NCI-H128 (cell line): ENCODE measurements around the gene BBS5.
A peak's percentile ranks its signal among the peaks of the same experiment; 100 is the strongest.
"Not testable (repeated sequence)": the region's sequence is repeated elsewhere in the genome, so short reads cannot be mapped to it uniquely, and the experiment has no call there.

Experiments used
- DNase-seq: peaks from one replicate; lab custom pipeline; 2025; ENCODE audit not compliant: unreplicated experiment; lab: John Stamatoyannopoulos, UW

BBS5 gene

GRCh38 chr2:169485650-169486138 lies 6.4 kb downstream of the BBS5 start:
- DNase-seq: no peak

GRCh38 chr2:169486487-169486886 lies 7.2 kb downstream of the BBS5 start:
- DNase-seq: no peak

GRCh38 chr2:169490834-169491233 lies 11.5 kb downstream of the BBS5 start:
- DNase-seq: no peak

GRCh38 chr2:169491378-169491777 lies 12.1 kb downstream of the BBS5 start:
- no peak for DNase-seq

- no peak for DNase-seq
Measured at GRCh38 chr2:169493360-169493759, 14.1 kb downstream of the BBS5 start.

- DNase-seq: no peak
Measured at GRCh38 chr2:169495310-169495928, 16.1 kb downstream of the BBS5 start.

GRCh38 chr2:169504651-169505050 lies 25.4 kb downstream of the BBS5 start:
- no peak for DNase-seq

GRCh38 chr2:169507698-169508097 lies 28.4 kb downstream of the BBS5 start:
- no peak for DNase-seq

- no peak for DNase-seq
Measured at GRCh38 chr2:169509298-169509885, 30.1 kb downstream of the BBS5 start, which contains the start of gene KLHL41. Gene KLHL41, plus strand, starts transcription at chr2:169509702. Its CDS starts 77 bp downstream, at chr2:169509779.

GRCh38 chr2:169509955-169510354 lies 30.7 kb downstream of the BBS5 start:
- no peak for DNase-seq

- no peak for DNase-seq
Measured at GRCh38 chr2:169510496-169510895, 31.2 kb downstream of the BBS5 start.

- no peak for DNase-seq
Measured at GRCh38 chr2:169511818-169512217, 32.5 kb downstream of the BBS5 start.

- DNase-seq: no peak
Measured at GRCh38 chr2:169512525-169512924, 33.2 kb downstream of the BBS5 start.

- DNase-seq: no peak
Measured at GRCh38 chr2:169513094-169513493, 33.8 kb downstream of the BBS5 start.

GRCh38 chr2:169513926-169514325 lies 34.6 kb downstream of the BBS5 start:
- DNase-seq: no peak

GRCh38 chr2:169514758-169515157 lies 35.5 kb downstream of the BBS5 start:
- not testable (repeated sequence) for DNase-seq

- DNase-seq: not testable (repeated sequence)
Measured at GRCh38 chr2:169516488-169516995, 37.2 kb downstream of the BBS5 start.

- DNase-seq: no peak
Measured at GRCh38 chr2:169520896-169521295, 41.6 kb downstream of the BBS5 start.

GRCh38 chr2:169523681-169524080 lies 44.4 kb downstream of the BBS5 start:
- no peak for DNase-seq

- no peak for DNase-seq
Measured at GRCh38 chr2:169525434-169525833, 46.1 kb downstream of the BBS5 start.

- no peak for DNase-seq
Measured at GRCh38 chr2:169526451-169526850, 47.2 kb downstream of the BBS5 start.

GRCh38 chr2:169528271-169528701 lies 49.0 kb downstream of the BBS5 start:
- peak; percentile 3 for DNase-seq
